Subcutaneous abdominal adipose tissue (tissue), 5 donors: Measurements from ENCODE around the gene S1PR5.
A peak's percentile ranks its signal among the peaks of the same experiment; 100 is the strongest.
"Not testable (repeated sequence)": the region's sequence is repeated elsewhere in the genome, so short reads cannot be mapped to it uniquely, and the experiment has no call there.

ENCODE experiments used
- H3K27ac ChIP-seq: one replicate; pipeline ENCODE4 v1.7.0; 2013; ENCODE audit warnings: low read depth, mild to moderate bottlenecking, inconsistent platforms, low read length, moderate library complexity
- H3K27me3 ChIP-seq, 5 donors: one replicate each; pipeline ENCODE4 v1.7.0; 2013; ENCODE audit warnings: low read length in 5 of 5, inconsistent platforms in 1 of 5; ENCODE audit not compliant: control insufficient read depth in 5 of 5, insufficient read depth in 4 of 5
- H3K36me3 ChIP-seq, 5 donors: one replicate each; pipeline ENCODE4 v1.7.0; 2013; ENCODE audit warnings: low read length in 5 of 5; ENCODE audit not compliant: control insufficient read depth in 5 of 5, insufficient read depth in 5 of 5
- H3K4me1 ChIP-seq, 5 donors: one replicate each; pipeline ENCODE4 v1.7.0; 2013; ENCODE audit warnings: low read length in 5 of 5, mild to moderate bottlenecking in 3 of 5, moderate library complexity in 1 of 5; ENCODE audit not compliant: control insufficient read depth in 5 of 5, insufficient read depth in 5 of 5
- H3K4me3 ChIP-seq, 5 donors: one replicate each; pipeline ENCODE4 v1.7.0; 2013; ENCODE audit warnings: low read length in 5 of 5, low read depth in 1 of 5
- H3K9ac ChIP-seq, 5 donors: one replicate each; pipeline ENCODE4 v1.7.0; 2013; ENCODE audit warnings: low read length in 5 of 5, mild to moderate bottlenecking in 4 of 5, moderate library complexity in 3 of 5
- H3K9me3 ChIP-seq, 5 donors: one replicate each; pipeline ENCODE4 v1.7.0; 2013; ENCODE audit warnings: low read length in 5 of 5; ENCODE audit not compliant: control insufficient read depth in 5 of 5
- donor health status: healthy.
- donor health status: healthy.
- donor health status: healthy.
- donor health status: healthy.
- donor health status: healthy.

S1PR5 gene

GRCh38 chr19:10533646-10534386 is 16.6 kb upstream of the S1PR5 start:
- no peak overlapping the region for H3K27ac ChIP-seq
- no peak overlapping the region for H3K4me3 ChIP-seq
- no peaks in the 10 kb centered on the region for H3K36me3 ChIP-seq
- peak overlapping the region in 1 of 5 donors; percentile 13 for H3K9ac ChIP-seq
- no peaks in the 10 kb centered on the region for H3K4me1 ChIP-seq
- H3K27me3 ChIP-seq: peaks cover 0 to 8% (median 0%) of the 10 kb centered on the region in 5 donors
- H3K9me3 ChIP-seq: peaks cover 0 to 5% (median 0%) of the 10 kb centered on the region in 5 donors

- H3K27me3 ChIP-seq: peaks cover 0 to 8% (median 0%) of the 10 kb centered on the region in 5 donors
- H3K9me3 ChIP-seq: peaks cover 0 to 5% (median 0%) of the 10 kb centered on the region in 5 donors
- no peak overlapping the region for H3K27ac ChIP-seq
- H3K36me3 ChIP-seq: no peaks in the 10 kb centered on the region
- no peak overlapping the region for H3K9ac ChIP-seq
- H3K4me1 ChIP-seq: no peaks in the 10 kb centered on the region
- no peak overlapping the region for H3K4me3 ChIP-seq
These were observed 15.2 kb upstream of the S1PR5 start for GRCh38 chr19:10532457-10532856.

- H3K27ac ChIP-seq, H3K36me3 ChIP-seq: not testable (repeated sequence)
These were observed 9.6 kb upstream of the S1PR5 start for GRCh38 chr19:10526887-10527286.

GRCh38 chr19:10525636-10526035 is 8.4 kb upstream of the S1PR5 start:
- H3K27me3 ChIP-seq: peaks cover 0 to 6% (median 0%) of the 10 kb centered on the region in 5 donors
- no peak overlapping the region for H3K4me3 ChIP-seq
- H3K9ac ChIP-seq: no peak overlapping the region
- no peaks in the 10 kb centered on the region for H3K36me3 ChIP-seq
- no peaks in the 10 kb centered on the region for H3K4me1 ChIP-seq
- no peaks in the 10 kb centered on the region for H3K9me3 ChIP-seq
- no peak overlapping the region for H3K27ac ChIP-seq

More at GRCh38 chr19:10526887-10527286, 9.6 kb upstream of the S1PR5 start:
- not testable (repeated sequence) for H3K9me3 ChIP-seq, H3K4me1 ChIP-seq, H3K4me3 ChIP-seq, H3K27me3 ChIP-seq, H3K9ac ChIP-seq

- Histone ChIP-seq H3K27ac (no peak overlapping the region), H3K9ac (no peak overlapping the region), H3K4me3 (no peak overlapping the region), H3K9me3 (no peaks in the 10 kb centered on the region), H3K27me3 (peaks cover 8 to 25% (median 15%) of the 10 kb centered on the region in 5 donors), H3K4me1 (peaks cover 0 to 9% (median 7%) of the 10 kb centered on the region in 5 donors), H3K36me3 (no peaks in the 10 kb centered on the region)
These were observed 5.9 kb upstream of the S1PR5 start for GRCh38 chr19:10523135-10523636.

- H3K4me3 ChIP-seq: no peak overlapping the region
- no peaks in the 10 kb centered on the region for H3K9me3 ChIP-seq
- no peak overlapping the region for H3K9ac ChIP-seq
- H3K4me1 ChIP-seq: peaks cover 0 to 22% (median 20%) of the 10 kb centered on the region in 5 donors
- H3K27ac ChIP-seq: no peak overlapping the region
- peaks cover 17 to 37% (median 18%) of the 10 kb centered on the region in 5 donors for H3K27me3 ChIP-seq
- no peaks in the 10 kb centered on the region for H3K36me3 ChIP-seq
These were observed 4.4 kb upstream of the S1PR5 start for GRCh38 chr19:10521461-10522171.

- H3K9ac ChIP-seq: no peak overlapping the region
- H3K4me3 ChIP-seq: no peak overlapping the region
- peaks cover 17 to 43% (median 25%) of the 10 kb centered on the region in 5 donors for H3K27me3 ChIP-seq
- peaks cover 0 to 22% (median 20%) of the 10 kb centered on the region in 5 donors for H3K4me1 ChIP-seq
- no peak overlapping the region for H3K27ac ChIP-seq
- no peaks in the 10 kb centered on the region for H3K36me3 ChIP-seq
- no peaks in the 10 kb centered on the region for H3K9me3 ChIP-seq
These were observed 3.5 kb upstream of the S1PR5 start for GRCh38 chr19:10520652-10521318.

- Histone ChIP-seq H3K9ac (no peak overlapping the region), H3K4me1 (peaks cover 0 to 24% (median 20%) of the 10 kb centered on the region in 5 donors), H3K27me3 (peaks cover 23 to 57% (median 37%) of the 10 kb centered on the region in 5 donors), H3K36me3 (no peaks in the 10 kb centered on the region), H3K4me3 (no peak overlapping the region), H3K27ac (no peak overlapping the region), H3K9me3 (no peaks in the 10 kb centered on the region)
These were observed 2.2 kb upstream of the S1PR5 start for GRCh38 chr19:10519421-10519820.

GRCh38 chr19:10518444-10519361 is 1.5 kb upstream of the S1PR5 start:
- no peak overlapping the region for H3K27ac ChIP-seq

More at GRCh38 chr19:10518444-10519361, 1.5 kb upstream of the S1PR5 start:
- peak overlapping the region in 1 of 5 donors; percentile 37 for H3K9ac ChIP-seq
- no peaks in the 10 kb centered on the region for H3K9me3 ChIP-seq
- H3K27me3 ChIP-seq: peaks cover 30 to 62% (median 44%) of the 10 kb centered on the region in 5 donors
- H3K36me3 ChIP-seq: no peaks in the 10 kb centered on the region
- peaks cover 0 to 31% (median 20%) of the 10 kb centered on the region in 5 donors for H3K4me1 ChIP-seq
- peak overlapping the region in 1 of 5 donors; percentile 44 for H3K4me3 ChIP-seq
